HCT116 (cell line): Measurements from ENCODE around the gene BCL2L13. TPM values are rescaled to one million over a fixed set of nuclear protein-coding genes. Genes with fewer than 3 reads are reported as not detected.

Experiments
- ATAC-seq: fragments of 200-7000 bp; cut with Tn5 transposase; 2 replicates; pipeline ENCODE4 v1.9.1; 2020; ENCODE audit warnings: mild to moderate bottlenecking, moderate library complexity
- BruUV-seq: library from RNA; stranded (reverse); fragments of 400-500 nt; replicated peaks from 2 replicates; lab custom pipeline; 2021; lab: Mats Ljungman, UMichigan
- CTCF ChIA-PET: fragments of 300-600 bp; sonication (Branson Sonifier 250); formaldehyde crosslinking; loops from one replicate; lab custom pipeline; 2021; ENCODE audit warnings: antibody characterized with exemption; lab: Charles Lee
- POLR2A ChIA-PET: fragments of 300-600, 350-600 bp; sonication (Branson Sonifier 250); formaldehyde crosslinking; loops from one replicate; lab custom pipeline; 2021; ENCODE audit warnings: antibody characterized with exemption; lab: Charles Lee
- RAD21 ChIA-PET, 2 experiments: fragments of 300-600 bp; sonication (Branson Sonifier 250); formaldehyde crosslinking; loops; one replicate each; lab custom pipeline; 2023; ENCODE audit warnings: low total read pairs in 2 of 2; ENCODE audit not compliant: uncharacterized antibody in 2 of 2, unreplicated experiment in 2 of 2, low non-redundant PET in 1 of 2; lab: Charles Lee
- DNase-seq: peaks from one replicate; pipeline ENCODE4 v3.0.0-alpha.2; 2010; ENCODE audit warnings: low read depth, low spot score
- H2AFZ ChIP-seq: fragments of 200-600 bp; shearing (Covaris generic), sonication (generic); 2 replicates; pipeline ENCODE4 v1.6.1; 2017; ENCODE audit warnings: low read depth, mixed run types, mixed read lengths, antibody characterized with exemption, low read length; ENCODE audit not compliant: poor library complexity, severe bottlenecking
- H3K27ac ChIP-seq: 2 replicates; pipeline ENCODE4 v1.5.1; 2012; ENCODE audit warnings: low read depth, low read length
- H3K27me3 ChIP-seq: fragments of 200-600 bp; sonication (generic); 2 replicates; pipeline ENCODE4 v1.6.1; 2016; ENCODE audit warnings: mixed run types, low read length, mixed read lengths; ENCODE audit not compliant: insufficient read depth
- H3K36me3 ChIP-seq, 2 experiments: fragments of 200-500 bp in 1 of 2; fragments of 200-600 bp in 1 of 2; sonication (Bioruptor generic) in 1 of 2; sonication (generic) in 1 of 2; 2 replicates each; pipeline versions ENCODE4 v1.5.1 to v1.6.1; 2014 to 2016; ENCODE audit warnings: low read length in 2 of 2, inconsistent platforms in 1 of 2, mixed read lengths in 1 of 2, mixed run types in 1 of 2; ENCODE audit not compliant: insufficient read depth in 2 of 2, control insufficient read depth in 1 of 2
- H3K4me1 ChIP-seq, 2 experiments: fragments of 200-600 bp in 1 of 2; sonication (generic) in 1 of 2; 2 replicates each; pipeline versions ENCODE4 v1.5.1 to v1.6.1; 2012 to 2017; ENCODE audit warnings: low read length in 2 of 2, inconsistent platforms in 1 of 2, mild to moderate bottlenecking in 1 of 2, mixed read lengths in 1 of 2, mixed run types in 1 of 2, moderate library complexity in 1 of 2; ENCODE audit not compliant: insufficient read depth in 2 of 2, control insufficient read depth in 1 of 2
- H3K4me2 ChIP-seq: fragments of 200-600 bp; sonication (generic); 2 replicates; pipeline ENCODE4 v1.6.1; 2017; ENCODE audit warnings: mixed run types, low read length, mixed read lengths
- H3K4me3 ChIP-seq, 2 experiments: fragments of 200-600 bp in 1 of 2; sonication (generic) in 1 of 2; replicated peaks in 1 of 2; 2 replicates each; pipeline ENCODE4 v1.5.1; 2011 to 2016; ENCODE audit warnings: low read length in 2 of 2, control low read depth in 1 of 2, low read depth in 1 of 2, mild to moderate bottlenecking in 1 of 2, mixed read lengths in 1 of 2, mixed run types in 1 of 2
- H3K79me2 ChIP-seq: fragments of 200-600 bp; sonication (generic); 2 replicates; pipeline ENCODE4 v1.6.1; 2017; ENCODE audit warnings: mild to moderate bottlenecking, mixed run types, low read length, moderate library complexity, mixed read lengths; ENCODE audit not compliant: insufficient read depth
- H3K9ac ChIP-seq: fragments of 200-600 bp; sonication (generic); 2 replicates; pipeline ENCODE4 v1.6.1; 2016; ENCODE audit warnings: low read length, mixed read lengths
- H3K9me2 ChIP-seq: fragments of 200-600 bp; sonication (generic), shearing (Covaris generic); 2 replicates; pipeline ENCODE4 v1.6.1; 2017; ENCODE audit warnings: mixed run types, mild to moderate bottlenecking, moderate library complexity; ENCODE audit not compliant: insufficient read depth
- H3K9me3 ChIP-seq, 2 experiments: fragments of 200-500 bp in 1 of 2; fragments of 200-600 bp in 1 of 2; sonication (Bioruptor generic) in 1 of 2; sonication (generic) in 1 of 2; 2 replicates each; pipeline ENCODE4 v1.6.1; 2014 to 2017; ENCODE audit warnings: low read length in 2 of 2, mixed read lengths in 2 of 2, inconsistent platforms in 1 of 2, low read depth in 1 of 2, mild to moderate bottlenecking in 1 of 2, mixed run types in 1 of 2, moderate library complexity in 1 of 2; ENCODE audit not compliant: control insufficient read depth in 1 of 2, insufficient read depth in 1 of 2
- H4K20me1 ChIP-seq: fragments of 200-600 bp; sonication (generic), shearing (Covaris generic); 2 replicates; pipeline ENCODE4 v1.6.1; 2017; ENCODE audit warnings: mixed run types, mild to moderate bottlenecking, moderate library complexity; ENCODE audit not compliant: insufficient read depth
- ATF3 ChIP-seq: IDR thresholded peaks from 2 replicates; pipeline ENCODE4 v1.6.1; 2012
- CBX3 ChIP-seq: IDR thresholded peaks from 2 replicates; pipeline ENCODE4 v1.6.1; 2012; ENCODE audit warnings: low read depth
- CEBPB ChIP-seq: IDR thresholded peaks from 2 replicates; pipeline ENCODE4 v1.6.1; 2012; ENCODE audit warnings: low read depth
- EGR1 ChIP-seq: IDR thresholded peaks from 2 replicates; pipeline ENCODE4 v1.6.1; 2012; ENCODE audit warnings: low read depth
- ELF1 ChIP-seq: IDR thresholded peaks from 2 replicates; pipeline ENCODE4 v1.6.1; 2012; ENCODE audit warnings: low read depth, borderline replicate concordance
- EZH2 ChIP-seq: fragments of 200-600 bp; sonication (generic); IDR thresholded peaks from 2 replicates; pipeline ENCODE4 v1.6.1; 2017; ENCODE audit warnings: antibody characterized with exemption, mixed run types
- FOSL1 ChIP-seq: IDR thresholded peaks from 2 replicates; pipeline ENCODE4 v1.6.1; 2012; ENCODE audit warnings: low read depth
- POLR2A ChIP-seq: IDR thresholded peaks from 2 replicates; pipeline ENCODE4 v1.7.0; 2011; ENCODE audit warnings: borderline replicate concordance; ENCODE audit not compliant: insufficient read depth, insufficient read length; ENCODE audit errors: extremely low read depth
- POLR2AphosphoS5 ChIP-seq: IDR thresholded peaks from 2 replicates; pipeline ENCODE4 v1.6.1; 2011; ENCODE audit warnings: mild to moderate bottlenecking, low read depth, low read length, moderate library complexity
- RAD21 ChIP-seq: IDR thresholded peaks from 2 replicates; pipeline ENCODE4 v1.6.1; 2012; ENCODE audit warnings: low read depth, mild to moderate bottlenecking
- REST ChIP-seq: IDR thresholded peaks from 2 replicates; pipeline ENCODE4 v1.6.1; 2012; ENCODE audit warnings: low read depth
- SP1 ChIP-seq: IDR thresholded peaks from 2 replicates; pipeline ENCODE4 v1.6.1; 2012; ENCODE audit warnings: low read depth
- SRF ChIP-seq: IDR thresholded peaks from 2 replicates; pipeline ENCODE4 v1.6.1; 2012; ENCODE audit warnings: low read depth
- YY1 ChIP-seq: IDR thresholded peaks from 2 replicates; pipeline ENCODE4 v1.6.1; 2011; ENCODE audit warnings: low read length, low read depth, moderate library complexity, mild to moderate bottlenecking; ENCODE audit not compliant: insufficient replicate concordance; ENCODE audit errors: extremely low read depth
- ZFX ChIP-seq: fragments of 450-650 bp; IDR thresholded peaks from 2 replicates; pipeline ENCODE4 v1.6.1; 2017
- intact Hi-C: fragments of 100-400 bp; cut with micrococcal nuclease; formaldehyde crosslinking; loops from 2 replicates; pipeline ENCODE4 v1.10.0; 2022
- total RNA-seq: library from RNA; stranded (reverse); gene quantifications from one replicate; pipeline ENCODE4 v1.2.1, GENCODE V29; 2021; ENCODE audit not compliant: unreplicated experiment
- TF ChIP-seq, protein P1 (sequence below): IDR thresholded peaks from 2 replicates; pipeline ENCODE4 v1.6.1; 2012
- TF ChIP-seq, protein P2 (sequence below), 3 experiments: fragments of 200-600 bp in 1 of 3; sonication (generic) in 1 of 3; IDR thresholded peaks in 2 of 3; conservative IDR thresholded peaks in 1 of 3; 2 replicates each; pipeline ENCODE4 v1.5.1; 2012 to 2017; ENCODE audit warnings: low read depth in 2 of 3, low read length in 2 of 3, antibody characterized with exemption in 1 of 3, borderline replicate concordance in 1 of 3, control low read depth in 1 of 3, mild to moderate bottlenecking in 1 of 3, mixed read lengths in 1 of 3, mixed run types in 1 of 3, moderate library complexity in 1 of 3; ENCODE audit not compliant: insufficient read depth in 1 of 3

BCL2L13 gene
- total RNA-seq, 1 experiment from 2014 or later = 38.6 TPM

GRCh38 chr22:17648569-17648968 is 10.0 kb downstream of the BCL2L13 start (continued):
- TF ChIP-seq, protein P1, sequence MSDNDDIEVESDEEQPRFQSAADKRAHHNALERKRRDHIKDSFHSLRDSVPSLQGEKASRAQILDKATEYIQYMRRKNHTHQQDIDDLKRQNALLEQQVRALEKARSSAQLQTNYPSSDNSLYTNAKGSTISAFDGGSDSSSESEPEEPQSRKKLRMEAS = no peak
- TF ChIP-seq RAD21 = no peak
- no peak for TF ChIP-seq CBX3
- TF ChIP-seq REST = no peak
- TF ChIP-seq EGR1 = no peak
- no peak for TF ChIP-seq ELF1

GRCh38 chr22:17655289-17655688 is 16.7 kb downstream of the BCL2L13 start:
- ChIA-PET RAD21 (no interaction called here), CTCF (no interaction called here), POLR2A (no interaction called here)
- H3K4me1 ChIP-seq = no peaks in the 10 kb centered on the region
- H3K79me2 ChIP-seq = peaks cover 4% of the 10 kb centered on the region
- no peak for ATAC-seq
- no peak overlapping the region for H3K9ac ChIP-seq
- no peak for DNase-seq
- no peak overlapping the region for H2AFZ ChIP-seq
- no peaks in the 10 kb centered on the region for H3K27me3 ChIP-seq
- H3K9me2 ChIP-seq = no peaks in the 10 kb centered on the region
- no peaks in the 10 kb centered on the region for H3K9me3 ChIP-seq
- H3K4me2 ChIP-seq = no peak overlapping the region
- H3K4me3 ChIP-seq = no peak overlapping the region
- intact Hi-C loops = no loop called here
- peaks cover 3 to 6% of the 10 kb centered on the region in 2 experiments; a peak in 3 of 4 replicates for H3K36me3 ChIP-seq
- TF ChIP-seq CEBPB = no peak
- TF ChIP-seq, protein P1 = no peak
- no peak for TF ChIP-seq REST
- no peak for TF ChIP-seq CBX3
- TF ChIP-seq RAD21 = no peak
- no peak for TF ChIP-seq POLR2A
- no peak for TF ChIP-seq YY1
- no peak for TF ChIP-seq POLR2AphosphoS5
- no peak for TF ChIP-seq SRF
- TF ChIP-seq ZFX = no peak
- TF ChIP-seq, protein P2, sequence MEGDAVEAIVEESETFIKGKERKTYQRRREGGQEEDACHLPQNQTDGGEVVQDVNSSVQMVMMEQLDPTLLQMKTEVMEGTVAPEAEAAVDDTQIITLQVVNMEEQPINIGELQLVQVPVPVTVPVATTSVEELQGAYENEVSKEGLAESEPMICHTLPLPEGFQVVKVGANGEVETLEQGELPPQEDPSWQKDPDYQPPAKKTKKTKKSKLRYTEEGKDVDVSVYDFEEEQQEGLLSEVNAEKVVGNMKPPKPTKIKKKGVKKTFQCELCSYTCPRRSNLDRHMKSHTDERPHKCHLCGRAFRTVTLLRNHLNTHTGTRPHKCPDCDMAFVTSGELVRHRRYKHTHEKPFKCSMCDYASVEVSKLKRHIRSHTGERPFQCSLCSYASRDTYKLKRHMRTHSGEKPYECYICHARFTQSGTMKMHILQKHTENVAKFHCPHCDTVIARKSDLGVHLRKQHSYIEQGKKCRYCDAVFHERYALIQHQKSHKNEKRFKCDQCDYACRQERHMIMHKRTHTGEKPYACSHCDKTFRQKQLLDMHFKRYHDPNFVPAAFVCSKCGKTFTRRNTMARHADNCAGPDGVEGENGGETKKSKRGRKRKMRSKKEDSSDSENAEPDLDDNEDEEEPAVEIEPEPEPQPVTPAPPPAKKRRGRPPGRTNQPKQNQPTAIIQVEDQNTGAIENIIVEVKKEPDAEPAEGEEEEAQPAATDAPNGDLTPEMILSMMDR (IDR thresholded peaks at IDR 0.05 in 2 of 3, conservative IDR thresholded peaks at IDR 0.05 in 1 of 3; ENCODE audit: borderline replicate concordance in 1 of 3, insufficient read depth in 1 of 3, low read depth in 2 of 3, low read length in 2 of 3) = no peak
- no peak for TF ChIP-seq FOSL1
- no peak for TF ChIP-seq SP1
- TF ChIP-seq EZH2 = no peak
- TF ChIP-seq ATF3 = no peak
- H3K27ac ChIP-seq = no peak overlapping the region
- H4K20me1 ChIP-seq = no peaks in the 10 kb centered on the region
- BruUV-seq = no TSS peak
